H1 (cell line): ENCODE results near the gene PRELID2. TPM values are rescaled to one million over a fixed set of nuclear protein-coding genes. Genes with fewer than 3 reads are reported as not detected.

Experiments
- CTCF ChIA-PET: fragments of 300-600 bp; sonication (Branson Sonifier 250); formaldehyde crosslinking; loops from one replicate; lab custom pipeline; 2021; ENCODE audit not compliant: partially characterized antibody; lab: Charles Lee
- POLR2A ChIA-PET: fragments of 300-600 bp; sonication (Branson Sonifier 250); formaldehyde crosslinking; loops from one replicate; lab custom pipeline; 2021; ENCODE audit warnings: inconsistent platforms; ENCODE audit not compliant: partially characterized antibody; lab: Charles Lee
- DNase-seq, 2 experiments: peaks; one replicate each; pipeline versions ENCODE4 v3.0.0 to v3.0.0-alpha.2; 2010 to 2022; ENCODE audit warnings: low spot score in 2 of 2, low read depth in 1 of 2, mixed read lengths in 1 of 2
- FAIRE-seq: peaks from 2 replicates; lab custom pipeline; 2011; peaks lifted over from hg19 to GRCh38; lab: Jason Lieb, UNC
- H2AFZ ChIP-seq: 2 replicates; pipeline ENCODE4 v1.8.1; 2012; ENCODE audit warnings: low read length, inconsistent platforms
- H2AK5ac ChIP-seq: 2 replicates; pipeline ENCODE4 v1.6.1; 2013; ENCODE audit warnings: low read depth, low read length
- H2BK120ac ChIP-seq: replicated peaks from 2 replicates; pipeline ENCODE3; 2013; ENCODE audit warnings: low read depth, low read length, inconsistent platforms
- H2BK12ac ChIP-seq: 2 replicates; pipeline ENCODE4 v1.6.1; 2013; ENCODE audit warnings: low read depth, low read length
- H2BK15ac ChIP-seq: 2 replicates; pipeline ENCODE4 v1.6.1; 2013; ENCODE audit warnings: low read length
- H2BK20ac ChIP-seq: 2 replicates; pipeline ENCODE4 v1.6.1; 2013; ENCODE audit warnings: low read length
- H2BK5ac ChIP-seq: 2 replicates; pipeline ENCODE4 v1.6.1; 2013; ENCODE audit warnings: low read depth, low read length
- H3K14ac ChIP-seq: 2 replicates; pipeline ENCODE4 v1.6.1; 2013; ENCODE audit warnings: inconsistent platforms; ENCODE audit not compliant: insufficient read length
- H3K18ac ChIP-seq: 2 replicates; pipeline ENCODE4 v1.6.1; 2013; ENCODE audit warnings: low read length; ENCODE audit errors: extremely low read depth
- H3K23ac ChIP-seq: 2 replicates; pipeline ENCODE4 v1.6.1; 2013; ENCODE audit warnings: inconsistent platforms; ENCODE audit not compliant: insufficient read length
- H3K23me2 ChIP-seq: 2 replicates; pipeline ENCODE4 v1.6.1; 2013; ENCODE audit warnings: low read depth, low read length
- H3K27ac ChIP-seq: 2 replicates; pipeline ENCODE4 v1.6.1; 2011; ENCODE audit warnings: low read depth, low read length, inconsistent platforms
- H3K27me3 ChIP-seq, 4 experiments: replicated peaks in 1 of 4; 1 replicate in 1 of 4; 2 replicates in 3 of 4; pipeline versions ENCODE4 v1.6.1 to v1.8.1; 2011 to 2013; ENCODE audit warnings: low read length in 3 of 4, mild to moderate bottlenecking in 3 of 4, inconsistent platforms in 2 of 4, mixed read lengths in 2 of 4, moderate library complexity in 1 of 4; ENCODE audit not compliant: control insufficient read depth in 3 of 4, insufficient read depth in 3 of 4; ENCODE audit errors: extremely low read depth in 1 of 4
- H3K36me3 ChIP-seq, 4 experiments: 2 replicates each; pipeline versions ENCODE4 v1.6.1 to v1.8.1; 2011 to 2013; ENCODE audit warnings: mild to moderate bottlenecking in 4 of 4, low read length in 3 of 4, moderate library complexity in 2 of 4, control low read depth in 1 of 4, inconsistent platforms in 1 of 4; ENCODE audit not compliant: insufficient read depth in 4 of 4, control insufficient read depth in 2 of 4
- H3K4ac ChIP-seq: replicated peaks from 2 replicates; pipeline ENCODE3; 2013; ENCODE audit warnings: low read length, low read depth, mixed read lengths, inconsistent platforms; ENCODE audit not compliant: insufficient read length
- H3K4me1 ChIP-seq, 4 experiments: replicated peaks in 1 of 4; 1 replicate in 1 of 4; 2 replicates in 3 of 4; pipeline versions ENCODE4 v1.6.1 to v1.8.1; 2011 to 2013; ENCODE audit warnings: low read length in 3 of 4, inconsistent platforms in 2 of 4, mixed read lengths in 1 of 4; ENCODE audit not compliant: insufficient read depth in 4 of 4, control insufficient read depth in 3 of 4
- H3K4me2 ChIP-seq, 2 experiments: 2 replicates each; pipeline versions ENCODE4 v1.6.1 to v1.8.1; 2011 to 2013; ENCODE audit warnings: low read depth in 2 of 2, low read length in 2 of 2, control low read depth in 1 of 2, inconsistent platforms in 1 of 2, mild to moderate bottlenecking in 1 of 2; ENCODE audit not compliant: insufficient read depth in 1 of 2
- H3K4me3 ChIP-seq, 4 experiments: fragments of 200-600, 300-600 bp in 1 of 4; sonication (generic), shearing (Covaris generic), sonication (Bioruptor Twin) in 1 of 4; 2 replicates each; pipeline versions ENCODE4 v1.5.1 to v1.8.1; 2011 to 2016; ENCODE audit warnings: low read length in 4 of 4, low read depth in 3 of 4, control low read depth in 2 of 4, inconsistent platforms in 2 of 4, mild to moderate bottlenecking in 2 of 4, mixed read lengths in 1 of 4, moderate library complexity in 1 of 4; ENCODE audit not compliant: insufficient read depth in 2 of 4; ENCODE audit errors: extremely low read depth in 1 of 4
- H3K56ac ChIP-seq: replicated peaks from 2 replicates; pipeline ENCODE3; 2013; ENCODE audit warnings: low read depth, mild to moderate bottlenecking, mixed read lengths, low read length, inconsistent platforms; ENCODE audit not compliant: insufficient read length
- H3K79me1 ChIP-seq: 2 replicates; pipeline ENCODE4 v1.6.1; 2013; ENCODE audit warnings: low read depth, low read length, control low read depth
- H3K79me2 ChIP-seq, 2 experiments: 2 replicates each; pipeline versions ENCODE4 v1.6.1 to v1.8.1; 2012 to 2013; ENCODE audit warnings: low read length in 2 of 2, mild to moderate bottlenecking in 2 of 2, inconsistent platforms in 1 of 2; ENCODE audit not compliant: insufficient read depth in 2 of 2, control insufficient read depth in 1 of 2
- H3K9ac ChIP-seq, 4 experiments: replicated peaks in 1 of 4; 1 replicate in 1 of 4; 2 replicates in 3 of 4; pipeline versions ENCODE4 v1.6.1 to v1.8.1; 2011 to 2013; ENCODE audit warnings: low read depth in 3 of 4, low read length in 3 of 4, control low read depth in 2 of 4, mild to moderate bottlenecking in 2 of 4, moderate library complexity in 2 of 4, inconsistent platforms in 1 of 4; ENCODE audit errors: extremely low read depth in 1 of 4
- H3K9me3 ChIP-seq, 2 experiments: 2 replicates each; pipeline versions ENCODE4 v1.6.1 to v1.8.1; 2012 to 2013; ENCODE audit warnings: mild to moderate bottlenecking in 2 of 2, moderate library complexity in 2 of 2, control low read depth in 1 of 2, inconsistent platforms in 1 of 2, low read depth in 1 of 2, low read length in 1 of 2, mixed read lengths in 1 of 2; ENCODE audit not compliant: insufficient read depth in 2 of 2
- H4K20me1 ChIP-seq, 2 experiments: replicated peaks in 1 of 2; 2 replicates each; pipeline versions ENCODE3 to v1.8.1; 2011 to 2013; ENCODE audit warnings: inconsistent platforms in 2 of 2, low read length in 2 of 2, mild to moderate bottlenecking in 1 of 2; ENCODE audit not compliant: insufficient read depth in 2 of 2, control insufficient read depth in 1 of 2
- H4K5ac ChIP-seq: 2 replicates; pipeline ENCODE4 v1.6.1; 2013; ENCODE audit warnings: low read length, low read depth, mixed read lengths, inconsistent platforms; ENCODE audit not compliant: insufficient read length
- H4K8ac ChIP-seq: 2 replicates; pipeline ENCODE4 v1.8.0; 2013; ENCODE audit warnings: mild to moderate bottlenecking, moderate library complexity, low read length, inconsistent platforms; ENCODE audit not compliant: insufficient read depth; ENCODE audit errors: extremely low read depth
- H4K91ac ChIP-seq: replicated peaks from 2 replicates; pipeline ENCODE3; 2013; ENCODE audit warnings: low read length, mixed read lengths, inconsistent platforms; ENCODE audit not compliant: insufficient read length
- BACH1 ChIP-seq: IDR thresholded peaks from 2 replicates; pipeline ENCODE4 v1.6.1; 2012; ENCODE audit warnings: low read length, improper control_type of control experiment
- CBX5 ChIP-seq: fragments of 300-800, 300-1000 bp; sonication (generic); IDR thresholded peaks from 2 replicates; pipeline ENCODE4 v1.7.1; 2016; ENCODE audit warnings: antibody characterized with exemption, low read length, low read depth
- CBX8 ChIP-seq: fragments of 300-800, 300-1000 bp; sonication (generic); IDR thresholded peaks from 2 replicates; pipeline ENCODE4 v1.7.1; 2016; ENCODE audit warnings: low read depth, low read length, borderline replicate concordance
- GABPA ChIP-seq: IDR thresholded peaks from 2 replicates; pipeline ENCODE4 v1.6.1; 2011; ENCODE audit warnings: mild to moderate bottlenecking, low read length, moderate library complexity, borderline replicate concordance; ENCODE audit not compliant: insufficient read depth
- HDAC2 ChIP-seq, 2 experiments: fragments of 300-600 bp in 1 of 2; sonication (generic) in 1 of 2; IDR thresholded peaks; 2 replicates each; pipeline ENCODE4 v1.6.1; 2011 to 2012; ENCODE audit warnings: low read depth in 2 of 2, low read length in 2 of 2, mild to moderate bottlenecking in 2 of 2, moderate library complexity in 2 of 2, borderline replicate concordance in 1 of 2, inconsistent platforms in 1 of 2
- JUND ChIP-seq: IDR thresholded peaks from 2 replicates; pipeline ENCODE4 v1.6.1; 2011; ENCODE audit warnings: mild to moderate bottlenecking, improper control_type of control experiment, low read length
- KDM4A ChIP-seq: IDR thresholded peaks from one replicate; pipeline ENCODE4 v1.7.1; 2012; ENCODE audit warnings: low read depth, mild to moderate bottlenecking, moderate library complexity, low read length, inconsistent platforms; ENCODE audit not compliant: severe bottlenecking
- POLR2AphosphoS5 ChIP-seq: IDR thresholded peaks from 2 replicates; pipeline ENCODE4 v1.6.1; 2011; ENCODE audit warnings: low read depth, low read length
- POU5F1 ChIP-seq: IDR thresholded peaks from 2 replicates; pipeline ENCODE4 v1.6.1; 2011; ENCODE audit warnings: low read depth, mild to moderate bottlenecking, low read length, moderate library complexity
- SIX5 ChIP-seq: IDR thresholded peaks from 2 replicates; pipeline ENCODE4 v1.6.1; 2011; ENCODE audit warnings: mild to moderate bottlenecking, low read depth, low read length
- SP4 ChIP-seq: IDR thresholded peaks from 2 replicates; pipeline ENCODE4 v1.6.1; 2012; ENCODE audit warnings: low read length, inconsistent platforms
- TEAD4 ChIP-seq: IDR thresholded peaks from 2 replicates; pipeline ENCODE4 v1.6.1; 2012; ENCODE audit warnings: low read depth, low read length, inconsistent platforms, mixed read lengths
- YY1 ChIP-seq: IDR thresholded peaks from 2 replicates; pipeline ENCODE4 v1.6.1; 2011; ENCODE audit warnings: low read depth, mild to moderate bottlenecking, low read length
- WGBS, 2 experiments: shearing (Covaris generic) in 1 of 2; methylation state at CpG; one replicate each; pipeline versions ENCODE4 v1.1.6 to v1.1.7; 2013 to 2015; ENCODE audit warnings: low lambda C conversion rate in 2 of 2, mixed read lengths in 2 of 2, inconsistent platforms in 1 of 2, low coverage in 1 of 2, missing lambda C conversion rate in 1 of 2; ENCODE audit not compliant: insufficient replicate concordance in 2 of 2, insufficient coverage in 1 of 2, insufficient read length in 1 of 2; ENCODE audit errors: extremely low coverage in 1 of 2, missing lambda C conversion rate in 1 of 2; 5-methylcytosine and 5-hydroxymethylcytosine counted together
- polyA plus RNA-seq, 7 experiments: library from polyadenylated mRNA; depleted of rRNA in 3 of 7; stranded (reverse) in 5 of 7; unstranded in 2 of 7; fragments of >200 nt in 5 of 7; fragments of 200-250 nt in 2 of 7; gene quantifications; 1 replicate in 5 of 7; 2 replicates in 1 of 7; 4 replicates in 1 of 7; pipeline versions ENCODE4 v1.2.1 to v1.2.3, GENCODE V29; 2011 to 2013; ENCODE audit warnings: missing spikeins in 2 of 7, mixed read lengths in 2 of 7
- total RNA-seq: library from RNA; stranded (reverse); fragmentation: NEBNext Ultra II Directional; extraction: Animal tissue kit (Norgen Biotek cat#: 25700); gene quantifications from 2 replicates; pipeline ENCODE4 v1.2.1, GENCODE V29; 2021
- TF ChIP-seq, protein P1 (sequence below): IDR thresholded peaks from 2 replicates; pipeline ENCODE4 v1.6.1; 2012; ENCODE audit warnings: low read length, inconsistent platforms

The PRELID2 gene
- total and polyA plus RNA-seq, 2 of the 8 experiments (the other 6 are each of a cell fraction or from before 2014, with no cell fraction given) = 2.2 to 7.8 TPM

DNA sequence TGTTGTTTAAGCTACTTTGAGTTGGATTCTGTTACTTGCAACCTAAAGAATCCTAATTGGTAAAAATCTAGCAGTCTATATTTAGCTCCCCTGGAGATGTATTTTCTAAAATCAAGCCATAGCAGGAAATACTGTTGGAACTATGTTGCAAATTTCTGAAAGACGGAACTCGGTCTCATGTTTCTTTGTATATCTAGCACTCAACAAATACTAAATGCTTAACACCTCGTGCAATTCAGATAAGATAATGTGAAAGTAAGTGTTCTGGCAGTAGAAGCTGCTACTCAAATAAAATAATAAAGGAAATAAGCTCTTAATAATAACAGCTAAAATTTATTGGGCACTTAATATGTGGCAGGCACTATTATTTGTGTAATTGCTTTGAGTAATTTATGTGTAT, 10.9 kb upstream of the PRELID2 start:
- H4K5ac ChIP-seq = no peak overlapping the region
- ChIA-PET POLR2A (interaction anchor here (0.9 to 2.5 kb wide), 2 partner anchors 10 to 12 kb away, joined by 3 to 11 read pairs; no protein-coding TSS in a partner anchor), CTCF (interaction anchor here (0.7 to 2.1 kb wide), 6 partner anchors 16 to 195 kb away, joined by 3 to 7 read pairs (median 4); no protein-coding TSS in a partner anchor)
- no peaks in the 10 kb centered on the region for H3K27me3 ChIP-seq
- FAIRE-seq (no peak), DNase-seq (no peak)
- no peak overlapping the region for H3K9ac ChIP-seq
- no peak overlapping the region for H3K4me2 ChIP-seq
- H3K79me1 ChIP-seq = no peaks in the 10 kb centered on the region
- no peak overlapping the region for H4K91ac ChIP-seq
- H2BK12ac ChIP-seq = no peak overlapping the region
- H3K4me3 ChIP-seq = no peak overlapping the region
- no peaks in the 10 kb centered on the region for H3K79me2 ChIP-seq
- no peaks in the 10 kb centered on the region for H4K20me1 ChIP-seq
- H2BK120ac ChIP-seq = no peak overlapping the region
- H3K23ac ChIP-seq = no peak overlapping the region
- H2AFZ ChIP-seq = no peak overlapping the region
- no peak overlapping the region for H2BK5ac ChIP-seq
- H3K36me3 ChIP-seq = no peaks in the 10 kb centered on the region
- H2BK15ac ChIP-seq = no peak overlapping the region
- no peak overlapping the region for H3K14ac ChIP-seq
- H3K23me2 ChIP-seq = no peaks in the 10 kb centered on the region
- H3K56ac ChIP-seq = no peak overlapping the region
- no peak overlapping the region for H3K18ac ChIP-seq
- no peak overlapping the region for H3K27ac ChIP-seq
- no peak overlapping the region for H2AK5ac ChIP-seq
- no peaks in the 10 kb centered on the region for H3K4me1 ChIP-seq
- no peaks in the 10 kb centered on the region for H3K9me3 ChIP-seq
- H2BK20ac ChIP-seq = no peak overlapping the region
- WGBS, 2 experiments = 86% methylated on average over 3 of the region's 3 CpGs; no CpG with 5 or more reads in 1 of the 2 experiments
- no peak overlapping the region for H3K4ac ChIP-seq
- H4K8ac ChIP-seq = no peak overlapping the region
- TF ChIP-seq, protein P1, sequence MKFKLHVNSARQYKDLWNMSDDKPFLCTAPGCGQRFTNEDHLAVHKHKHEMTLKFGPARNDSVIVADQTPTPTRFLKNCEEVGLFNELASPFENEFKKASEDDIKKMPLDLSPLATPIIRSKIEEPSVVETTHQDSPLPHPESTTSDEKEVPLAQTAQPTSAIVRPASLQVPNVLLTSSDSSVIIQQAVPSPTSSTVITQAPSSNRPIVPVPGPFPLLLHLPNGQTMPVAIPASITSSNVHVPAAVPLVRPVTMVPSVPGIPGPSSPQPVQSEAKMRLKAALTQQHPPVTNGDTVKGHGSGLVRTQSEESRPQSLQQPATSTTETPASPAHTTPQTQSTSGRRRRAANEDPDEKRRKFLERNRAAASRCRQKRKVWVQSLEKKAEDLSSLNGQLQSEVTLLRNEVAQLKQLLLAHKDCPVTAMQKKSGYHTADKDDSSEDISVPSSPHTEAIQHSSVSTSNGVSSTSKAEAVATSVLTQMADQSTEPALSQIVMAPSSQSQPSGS = no peak
- TF ChIP-seq TEAD4 = no peak
- TF ChIP-seq SP4 = no peak
- no peak for TF ChIP-seq SIX5
- no peak for TF ChIP-seq CBX8
- no peak for TF ChIP-seq HDAC2 (IDR thresholded peaks at IDR 0.05; ENCODE audit: borderline replicate concordance in 1 of 2, low read depth in 2 of 2, low read length in 2 of 2)
- no peak for TF ChIP-seq KDM4A
- TF ChIP-seq YY1 = no peak
- no peak for TF ChIP-seq POU5F1
- TF ChIP-seq JUND = no peak
- no peak for TF ChIP-seq BACH1
- TF ChIP-seq GABPA = no peak
- TF ChIP-seq POLR2AphosphoS5 = no peak
- no peak for TF ChIP-seq CBX5
